Testis (tissue), 2 donors: ENCODE measurements around the gene ATP6V0A4.

ENCODE experiments used
- POLR2A ChIP-seq: fragments of 450-650 bp; IDR thresholded peaks from one replicate; pipeline ENCODE4 v1.6.1; 2017; ENCODE audit warnings: antibody characterized with exemption, mild to moderate bottlenecking, moderate library complexity
- TF ChIP-seq, protein P1 (sequence below), 3 experiments: fragments of 450-650 bp in 2 of 3; fragments of 200-600 bp in 1 of 3; sonication (generic) in 1 of 3; IDR thresholded peaks; one replicate each; pipeline ENCODE4 v1.5.1; 2016 to 2019; ENCODE audit warnings: antibody characterized with exemption in 3 of 3, mild to moderate bottlenecking in 2 of 3, moderate library complexity in 1 of 3

DNA sequence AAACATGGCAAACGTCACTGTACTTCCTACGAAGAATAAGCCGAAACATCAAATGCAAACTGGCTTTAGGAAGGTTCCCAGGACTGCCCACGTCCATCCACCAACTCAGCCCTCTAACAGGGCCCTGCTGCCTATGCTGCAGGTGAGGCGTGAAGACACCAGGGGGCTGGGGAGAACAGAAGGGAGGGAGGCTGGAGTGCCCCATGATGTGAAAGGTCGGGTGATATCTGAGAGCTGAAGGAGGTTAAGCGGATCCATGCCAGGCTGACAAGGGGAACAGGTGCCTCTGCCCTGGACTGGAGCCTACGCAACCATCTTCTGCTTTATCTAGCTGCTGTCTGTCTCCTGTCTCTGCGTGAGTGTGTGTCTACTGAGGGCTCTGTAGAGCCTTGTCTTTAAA is 40.2 kb upstream of the ATP6V0A4 start:
- TF ChIP-seq, protein P1, sequence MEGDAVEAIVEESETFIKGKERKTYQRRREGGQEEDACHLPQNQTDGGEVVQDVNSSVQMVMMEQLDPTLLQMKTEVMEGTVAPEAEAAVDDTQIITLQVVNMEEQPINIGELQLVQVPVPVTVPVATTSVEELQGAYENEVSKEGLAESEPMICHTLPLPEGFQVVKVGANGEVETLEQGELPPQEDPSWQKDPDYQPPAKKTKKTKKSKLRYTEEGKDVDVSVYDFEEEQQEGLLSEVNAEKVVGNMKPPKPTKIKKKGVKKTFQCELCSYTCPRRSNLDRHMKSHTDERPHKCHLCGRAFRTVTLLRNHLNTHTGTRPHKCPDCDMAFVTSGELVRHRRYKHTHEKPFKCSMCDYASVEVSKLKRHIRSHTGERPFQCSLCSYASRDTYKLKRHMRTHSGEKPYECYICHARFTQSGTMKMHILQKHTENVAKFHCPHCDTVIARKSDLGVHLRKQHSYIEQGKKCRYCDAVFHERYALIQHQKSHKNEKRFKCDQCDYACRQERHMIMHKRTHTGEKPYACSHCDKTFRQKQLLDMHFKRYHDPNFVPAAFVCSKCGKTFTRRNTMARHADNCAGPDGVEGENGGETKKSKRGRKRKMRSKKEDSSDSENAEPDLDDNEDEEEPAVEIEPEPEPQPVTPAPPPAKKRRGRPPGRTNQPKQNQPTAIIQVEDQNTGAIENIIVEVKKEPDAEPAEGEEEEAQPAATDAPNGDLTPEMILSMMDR (IDR thresholded peaks at IDR 0.05): no peak
- no peak for TF ChIP-seq POLR2A
